Measurements from ENCODE around the gene CACNA1D.

Gene CACNA1D

GRCh38 chr3:53780171-53780570, 285.8 kb downstream of the CACNA1D start:
- TF ChIP-seq CTCF (IDR thresholded peaks at IDR 0.05; ENCODE audit: low read depth, low read length): no peak
- DNase-seq (ENCODE audit: extremely low read depth, low read depth): no peak

- no peak for DNase-seq (ENCODE audit: extremely low read depth, low read depth)
- TF ChIP-seq CTCF (IDR thresholded peaks at IDR 0.05; ENCODE audit: low read depth, low read length): no peak
Measured at GRCh38 chr3:53780806-53781205, 286.4 kb downstream of the CACNA1D start.

- TF ChIP-seq CTCF (IDR thresholded peaks at IDR 0.05; ENCODE audit: low read depth, low read length): no peak
- DNase-seq (ENCODE audit: extremely low read depth, low read depth): no peak
Measured at GRCh38 chr3:53787016-53787415, 292.6 kb downstream of the CACNA1D start.

- no peak for TF ChIP-seq CTCF (IDR thresholded peaks at IDR 0.05; ENCODE audit: low read depth, low read length)
- no peak for DNase-seq (ENCODE audit: extremely low read depth, low read depth)
Measured at GRCh38 chr3:53788038-53788437, 293.6 kb downstream of the CACNA1D start.

GRCh38 chr3:53789459-53789858, 295.0 kb downstream of the CACNA1D start:
- DNase-seq (ENCODE audit: extremely low read depth, low read depth): no peak
- no peak for TF ChIP-seq CTCF (IDR thresholded peaks at IDR 0.05; ENCODE audit: low read depth, low read length)

GRCh38 chr3:53790470-53790869, 296.1 kb downstream of the CACNA1D start:
- DNase-seq (ENCODE audit: extremely low read depth, low read depth): no peak
- TF ChIP-seq CTCF (IDR thresholded peaks at IDR 0.05; ENCODE audit: low read depth, low read length): no peak

GRCh38 chr3:53791317-53791716, 296.9 kb downstream of the CACNA1D start:
- no peak for TF ChIP-seq CTCF (IDR thresholded peaks at IDR 0.05; ENCODE audit: low read depth, low read length)
- DNase-seq (ENCODE audit: extremely low read depth, low read depth): no peak

All from AG09319 (cell line).